Retinal pigment epithelial cell (primary cell): ENCODE data around the gene TCFL5.

Experiments
- DNase-seq: peaks from one replicate; pipeline ENCODE4 v3.0.0-alpha.2; 2010; ENCODE audit warnings: low read depth
- H3K4me3 ChIP-seq: 2 replicates; pipeline ENCODE4 v1.5.1; 2011; ENCODE audit warnings: mild to moderate bottlenecking, low read length, control low read depth, moderate library complexity
- CTCF ChIP-seq: conservative IDR thresholded peaks from 2 replicates; pipeline ENCODE4 v1.5.1; 2011; ENCODE audit warnings: low read depth, low read length, control low read depth, inconsistent platforms

The TCFL5 gene

GRCh38 chr20:62791301-62792181, 70.1 kb downstream of the TCFL5 start:
- no peak overlapping the region for H3K4me3 ChIP-seq
- no peak for DNase-seq
- peak; percentile 99 for TF ChIP-seq CTCF
